ENCODE results near the gene MAP3K21.
A peak's percentile ranks its signal among the peaks of the same experiment; 100 is the strongest.

MAP3K21 gene

GRCh38 chr1:233326811-233327650 is 493 bp upstream of the MAP3K21 start:
- peak; percentile 92 for ATAC-seq

- peak; percentile 8 to 15 for ATAC-seq
Measured at GRCh38 chr1:233328142-233328921, 808 bp downstream of the MAP3K21 start.

- ATAC-seq, result no peak
Measured at GRCh38 chr1:233331676-233332519, 4.4 kb downstream of the MAP3K21 start.

- no peak for ATAC-seq
Measured at GRCh38 chr1:233333086-233333485, 5.6 kb downstream of the MAP3K21 start.

GRCh38 chr1:233334092-233334491 is 6.6 kb downstream of the MAP3K21 start:
- no peak for ATAC-seq

- ATAC-seq, result no peak
Measured at GRCh38 chr1:233336554-233337456, 9.3 kb downstream of the MAP3K21 start.

GRCh38 chr1:233337505-233337904 is 10.0 kb downstream of the MAP3K21 start:
- ATAC-seq, result no peak

GRCh38 chr1:233338102-233338501 is 10.6 kb downstream of the MAP3K21 start:
- ATAC-seq, result no peak

- ATAC-seq, result no peak
Measured at GRCh38 chr1:233340031-233340555, 12.6 kb downstream of the MAP3K21 start.

- ATAC-seq, result no peak
Measured at GRCh38 chr1:233340966-233341516, 13.5 kb downstream of the MAP3K21 start.

- no peak for ATAC-seq
Measured at GRCh38 chr1:233342086-233342485, 14.6 kb downstream of the MAP3K21 start.

GRCh38 chr1:233343262-233343661 is 15.7 kb downstream of the MAP3K21 start:
- no peak for ATAC-seq

GRCh38 chr1:233347338-233347737 is 19.8 kb downstream of the MAP3K21 start:
- ATAC-seq, result no peak

- no peak for ATAC-seq
Measured at GRCh38 chr1:233349137-233349536, 21.6 kb downstream of the MAP3K21 start.

- ATAC-seq, result no peak
Measured at GRCh38 chr1:233354983-233355382, 27.5 kb downstream of the MAP3K21 start.

- ATAC-seq, result peak; percentile 71 to 80
Measured at GRCh38 chr1:233355841-233356704, 28.5 kb downstream of the MAP3K21 start.

- ATAC-seq, result peak in 1 of 2 donors; percentile 19
Measured at GRCh38 chr1:233356705-233356987, 29.1 kb downstream of the MAP3K21 start.

- ATAC-seq, result peak; percentile 44 to 67
Measured at GRCh38 chr1:233357595-233358397, 30.3 kb downstream of the MAP3K21 start.

- no peak for ATAC-seq
Measured at GRCh38 chr1:233359431-233359830, 31.9 kb downstream of the MAP3K21 start.

GRCh38 chr1:233359905-233360304 is 32.4 kb downstream of the MAP3K21 start:
- ATAC-seq, result no peak
